Measurements from ENCODE around the gene RAB11FIP2.

GRCh38 chr10:117993166-117993565, 53.6 kb downstream of the RAB11FIP2 start:
- TF ChIP-seq NFYB (CRISPR knock-in tag; conservative IDR thresholded peaks at IDR 0.05; ENCODE audit: low read depth) (no peak), CTCF (IDR thresholded peaks at IDR 0.05) (no peak), GABPB1 (CRISPR knock-in tag; IDR thresholded peaks at IDR 0.05) (no peak)
- TF ChIP-seq, protein P1, sequence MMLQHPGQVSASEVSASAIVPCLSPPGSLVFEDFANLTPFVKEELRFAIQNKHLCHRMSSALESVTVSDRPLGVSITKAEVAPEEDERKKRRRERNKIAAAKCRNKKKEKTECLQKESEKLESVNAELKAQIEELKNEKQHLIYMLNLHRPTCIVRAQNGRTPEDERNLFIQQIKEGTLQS (CRISPR knock-in tag; conservative IDR thresholded peaks at IDR 0.05) = no peak

Data from WTC11 (cell line).